ENCODE results near the gene CARD8.
A peak's percentile ranks its signal among the peaks of the same experiment; 100 is the strongest.

The CARD8 gene

DNA sequence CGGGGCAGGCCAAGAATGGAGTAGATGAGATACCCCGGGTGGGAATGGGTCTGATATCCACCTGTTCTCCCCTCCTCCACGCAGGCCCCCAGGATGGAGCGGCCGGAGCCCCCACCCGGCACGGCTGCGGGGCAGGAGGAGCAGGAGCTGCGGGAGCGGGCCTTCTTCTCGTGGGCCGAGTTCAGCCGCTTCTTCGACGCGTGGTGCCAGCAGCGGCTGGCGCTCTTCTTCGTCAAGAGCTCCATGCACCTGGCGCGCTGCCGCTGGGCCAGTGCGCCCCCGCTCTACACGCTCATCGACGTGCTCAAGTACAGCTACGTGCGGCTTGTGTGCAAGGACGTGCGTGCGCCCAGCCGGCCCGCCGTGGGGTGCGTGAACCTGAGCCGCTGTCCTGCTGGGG lies 84.0 kb downstream of the CARD8 start:
- no peak for DNase-seq

DNA sequence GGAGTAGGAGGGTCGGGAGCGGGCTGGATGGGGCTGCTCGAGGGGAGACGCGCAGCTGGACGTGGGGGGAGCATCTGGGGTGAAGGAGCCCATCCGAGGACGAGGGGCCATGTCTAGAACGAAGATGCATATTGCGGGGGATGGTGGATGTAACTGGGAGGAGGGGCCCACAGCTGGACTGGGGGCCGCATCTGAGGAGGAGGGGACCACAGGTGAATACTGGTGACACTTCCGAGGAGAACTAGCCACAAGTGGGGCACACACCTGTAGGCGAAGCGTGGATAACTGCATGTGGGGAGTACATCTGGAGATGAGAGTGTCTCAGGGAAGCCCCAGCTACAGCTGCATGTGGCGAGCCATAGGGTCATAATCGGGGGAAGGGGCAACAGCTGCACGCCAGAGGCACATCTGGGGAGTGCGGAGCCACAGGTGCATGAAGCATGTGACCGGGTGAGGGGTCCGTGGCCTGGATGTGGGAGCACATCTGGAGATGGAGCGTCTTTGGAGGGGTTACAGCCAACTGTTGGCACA lies 84.8 kb downstream of the CARD8 start:
- DNase-seq, result peak; percentile 60

DNA sequence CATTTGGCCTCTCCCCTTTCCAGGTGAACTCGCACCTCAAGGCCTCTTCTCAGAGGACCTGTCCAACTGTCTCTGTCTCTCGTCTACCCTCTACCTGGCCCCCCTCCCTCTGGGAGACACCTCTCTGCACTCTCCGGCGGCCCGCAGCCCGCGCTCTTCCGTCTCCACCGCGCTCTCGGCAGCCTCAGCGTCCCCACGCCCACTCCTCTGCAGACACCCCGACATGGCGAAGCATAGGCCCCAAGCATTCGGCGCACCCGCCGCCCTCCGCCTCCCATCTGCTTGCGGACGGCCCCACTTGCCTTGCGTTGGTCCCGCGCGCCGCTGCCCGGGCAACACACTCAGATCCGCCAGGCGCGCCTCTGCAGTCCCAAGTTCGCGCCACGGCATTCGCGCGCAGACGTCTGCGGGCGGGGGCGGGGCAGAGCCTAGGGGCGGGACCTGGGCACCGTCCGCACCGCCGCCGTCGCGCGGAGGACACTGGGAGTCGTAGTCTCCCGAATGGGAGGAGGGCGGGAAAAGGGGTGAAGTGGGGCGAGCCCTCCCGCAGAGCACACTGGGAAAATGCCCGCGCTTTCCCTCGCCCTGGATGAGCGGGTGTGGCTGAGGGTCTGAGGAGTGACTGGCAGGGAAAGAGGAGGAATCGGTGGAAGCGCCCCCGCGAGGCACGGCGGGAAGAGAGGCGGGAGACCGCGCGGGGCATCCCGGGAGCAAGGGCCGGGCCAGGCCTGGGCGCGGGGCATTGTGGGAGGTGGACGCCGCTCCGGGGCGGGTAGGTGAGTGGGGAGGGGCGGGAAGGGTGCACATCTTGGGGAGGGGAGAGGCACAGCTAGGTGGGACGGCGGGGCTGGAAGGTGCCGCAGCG lies 85.5 kb downstream of the CARD8 start, which contains the start of the genes LIG1 and ZSWIM9:
Gene LIG1 (minus strand): TSS at position 406 of the 865 bp plus-strand sequence. CDS start 4,778 bp downstream, outside the sequence.
Gene ZSWIM9 (plus strand): TSS at position 742 of the 865 bp plus-strand sequence. CDS start 1,123 bp downstream, outside the sequence.
- DNase-seq, result peak; percentile 99

DNA sequence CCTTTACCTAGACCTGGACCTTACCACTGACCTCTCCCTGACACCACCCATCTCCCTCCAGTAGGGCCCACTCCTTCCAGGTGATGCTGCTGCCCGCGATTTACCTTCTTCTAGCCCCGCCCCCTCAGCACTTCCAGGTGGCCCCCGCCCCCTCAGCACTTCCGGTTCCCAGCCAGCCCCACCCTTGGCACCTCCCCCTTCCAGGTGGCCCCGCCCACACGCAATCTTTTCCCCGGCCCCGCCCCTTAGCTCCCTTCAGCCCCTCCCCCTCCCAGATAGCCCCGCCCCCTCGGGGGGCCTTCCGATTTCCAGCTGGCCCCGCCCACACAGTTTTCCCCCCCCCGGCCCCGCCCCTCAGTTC lies 86.2 kb downstream of the CARD8 start:
- no peak for DNase-seq

DNA sequence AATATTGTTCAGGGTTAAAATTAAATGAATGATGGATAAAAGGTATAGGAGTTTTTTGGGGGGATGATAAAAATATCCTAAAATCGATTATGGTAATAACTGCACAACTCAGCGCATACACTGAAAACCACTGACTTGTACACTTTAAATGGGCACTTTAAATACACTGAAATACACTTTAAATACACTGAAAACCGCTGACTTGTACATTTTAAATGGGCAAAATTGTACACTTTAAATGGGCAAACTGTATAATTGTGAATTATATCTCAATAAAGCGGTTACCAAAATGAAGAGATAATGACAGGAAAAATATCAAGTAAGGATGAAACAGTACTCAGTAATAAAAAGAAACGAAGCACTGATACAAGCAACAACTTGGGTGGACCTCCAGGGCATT lies 87.0 kb downstream of the CARD8 start:
- no peak for DNase-seq

DNA sequence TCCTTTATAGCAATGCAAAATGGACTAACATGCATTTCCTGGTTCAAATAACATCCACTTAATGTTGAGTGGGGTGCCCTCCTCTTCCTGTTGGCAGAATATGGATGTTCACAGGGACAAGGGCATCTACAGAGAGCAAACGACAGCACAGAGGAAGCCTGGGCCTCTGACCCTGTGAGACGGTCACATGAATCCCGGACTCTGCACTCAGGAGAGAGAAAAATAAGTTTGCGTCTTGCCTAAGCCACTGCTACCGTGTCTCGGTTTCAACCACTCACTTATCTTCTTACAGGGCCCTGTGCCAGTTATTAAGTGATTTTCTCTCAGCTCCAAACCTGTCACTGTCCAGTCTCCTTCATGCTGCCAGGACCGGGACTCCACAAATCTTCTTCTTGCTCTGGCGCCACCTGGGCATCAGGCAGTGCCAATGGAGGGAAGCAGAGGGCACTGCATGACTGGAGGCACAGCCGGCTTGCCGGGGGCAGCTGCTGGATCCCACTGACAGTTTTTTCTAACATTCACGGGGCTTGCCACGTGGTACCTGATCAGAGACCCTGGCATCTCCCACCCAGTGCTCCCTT lies 97.4 kb downstream of the CARD8 start:
- DNase-seq, result no peak
